HEK293 (cell line): ENCODE data around the gene INF2.

Experiments
- CTCF ChIA-PET: fragments of 350-600 bp; formaldehyde crosslinking; extraction: SDS; loops from one replicate; lab custom pipeline; 2021; ENCODE audit warnings: antibody characterized with exemption; lab: Yijun Ruan, JAX
- POLR2A ChIA-PET: fragments of 300-600 bp; formaldehyde crosslinking; extraction: SDS; loops from one replicate; lab custom pipeline; 2020; ENCODE audit warnings: antibody characterized with exemption, inconsistent platforms; lab: Yijun Ruan, JAX
- H3K27ac ChIP-seq: fragments of 200-500 bp; sonication (Bioruptor generic); 2 replicates; pipeline ENCODE4 v1.5.1; 2014; ENCODE audit warnings: low read depth, low read length, control low read depth, inconsistent platforms; ENCODE audit errors: extremely low read depth
- H3K36me3 ChIP-seq, 2 experiments: fragments of 200-500 bp in 1 of 2; sonication (Bioruptor generic) in 1 of 2; 1 replicate in 1 of 2; 2 replicates in 1 of 2; pipeline ENCODE4 v1.5.1; 2014 to 2017; ENCODE audit warnings: inconsistent platforms in 2 of 2, low read length in 2 of 2; ENCODE audit not compliant: control insufficient read depth in 2 of 2, insufficient read depth in 1 of 2
- H3K4me1 ChIP-seq: fragments of 200-500 bp; sonication (Bioruptor generic); 2 replicates; pipeline ENCODE4 v1.5.1; 2014; ENCODE audit warnings: mild to moderate bottlenecking, low read length, inconsistent platforms; ENCODE audit not compliant: control insufficient read depth, insufficient read depth
- H3K4me3 ChIP-seq: 2 replicates; pipeline ENCODE4 v1.5.1; 2011; ENCODE audit warnings: low read depth, mild to moderate bottlenecking, control low read depth, low read length, moderate library complexity
- H3K9me3 ChIP-seq: fragments of 200-500 bp; sonication (Bioruptor generic); 2 replicates; pipeline ENCODE4 v1.5.1; 2014; ENCODE audit warnings: low read depth, low read length, inconsistent platforms; ENCODE audit not compliant: control insufficient read depth, insufficient read depth
- SP3 ChIP-seq: fragments of 450-650 bp; formaldehyde crosslinking; IDR thresholded peaks from 2 replicates; pipeline ENCODE4 v1.5.1; 2016; ENCODE audit warnings: missing biosample characterization, missing genetic modification characterization
- ZIC2 ChIP-seq: fragments of 450-650 bp; formaldehyde crosslinking; IDR thresholded peaks from 2 replicates; pipeline ENCODE4 v1.5.1; 2016; ENCODE audit warnings: missing biosample characterization, missing genetic modification characterization
- ZNF157 ChIP-seq: fragments of 450-650 bp; formaldehyde crosslinking; IDR thresholded peaks from 2 replicates; pipeline ENCODE4 v1.5.1; 2016; ENCODE audit warnings: missing biosample characterization, missing genetic modification characterization
- ZNF302 ChIP-seq: fragments of 450-650 bp; formaldehyde crosslinking; IDR thresholded peaks from 2 replicates; pipeline ENCODE4 v1.5.1; 2016; ENCODE audit warnings: missing biosample characterization, missing genetic modification characterization, low read depth
- ZNF549 ChIP-seq: fragments of 450-650 bp; IDR thresholded peaks from 2 replicates; pipeline ENCODE4 v1.5.1; 2018; ENCODE audit warnings: missing biosample characterization, missing genetic modification characterization, mild to moderate bottlenecking, inconsistent platforms, moderate library complexity
- ZNF560 ChIP-seq: fragments of 450-650 bp; formaldehyde crosslinking; IDR thresholded peaks from 2 replicates; pipeline ENCODE4 v1.5.1; 2017; ENCODE audit warnings: missing biosample characterization, missing genetic modification characterization, borderline replicate concordance
- ZNF677 ChIP-seq: fragments of 450-650 bp; IDR thresholded peaks from 2 replicates; pipeline ENCODE4 v1.5.0; 2018; ENCODE audit warnings: missing biosample characterization, mild to moderate bottlenecking, missing genetic modification characterization, moderate library complexity
- ZNF768 ChIP-seq: fragments of 450-650 bp; formaldehyde crosslinking; IDR thresholded peaks from 2 replicates; pipeline ENCODE4 v1.5.1; 2018; ENCODE audit warnings: missing biosample characterization, mild to moderate bottlenecking, missing genetic modification characterization
- ZSCAN30 ChIP-seq: fragments of 450-650 bp; IDR thresholded peaks from 2 replicates; pipeline ENCODE4 v1.5.1; 2018; ENCODE audit warnings: missing biosample characterization, mild to moderate bottlenecking, missing genetic modification characterization, moderate library complexity
- TF ChIP-seq, protein P1 (sequence below): fragments of 450-650 bp; formaldehyde crosslinking; IDR thresholded peaks from 2 replicates; pipeline ENCODE4 v1.5.1; 2016; ENCODE audit warnings: missing biosample characterization, missing genetic modification characterization
- TF ChIP-seq, protein P2 (sequence below): fragments of 450-650 bp; formaldehyde crosslinking; optimal IDR thresholded peaks from 2 replicates; pipeline ENCODE3; 2016; ENCODE audit warnings: missing biosample characterization, mild to moderate bottlenecking, missing genetic modification characterization
- TF ChIP-seq, protein P3 (sequence below): fragments of 450-650 bp; formaldehyde crosslinking; IDR thresholded peaks from 2 replicates; pipeline ENCODE4; 2016; ENCODE audit warnings: missing biosample characterization, missing genetic modification characterization
- TF ChIP-seq, protein P4 (sequence below): fragments of 450-650 bp; formaldehyde crosslinking; IDR thresholded peaks from 2 replicates; pipeline ENCODE4 v1.5.1; 2016; ENCODE audit warnings: missing biosample characterization, missing genetic modification characterization
- TF ChIP-seq, protein P5 (sequence below): fragments of 450-650 bp; formaldehyde crosslinking; IDR thresholded peaks from 2 replicates; pipeline ENCODE4 v1.5.1; 2017; ENCODE audit warnings: missing biosample characterization, missing genetic modification characterization
- TF ChIP-seq, protein P6 (sequence below): fragments of 450-650 bp; formaldehyde crosslinking; IDR thresholded peaks from 2 replicates; pipeline ENCODE4 v1.5.1; 2016; ENCODE audit warnings: missing biosample characterization, missing genetic modification characterization, borderline replicate concordance
- TF ChIP-seq, protein P7 (sequence below): fragments of 450-650 bp; formaldehyde crosslinking; IDR thresholded peaks from 2 replicates; pipeline ENCODE4 v1.5.1; 2017; ENCODE audit warnings: missing biosample characterization, missing genetic modification characterization

The INF2 gene

DNA sequence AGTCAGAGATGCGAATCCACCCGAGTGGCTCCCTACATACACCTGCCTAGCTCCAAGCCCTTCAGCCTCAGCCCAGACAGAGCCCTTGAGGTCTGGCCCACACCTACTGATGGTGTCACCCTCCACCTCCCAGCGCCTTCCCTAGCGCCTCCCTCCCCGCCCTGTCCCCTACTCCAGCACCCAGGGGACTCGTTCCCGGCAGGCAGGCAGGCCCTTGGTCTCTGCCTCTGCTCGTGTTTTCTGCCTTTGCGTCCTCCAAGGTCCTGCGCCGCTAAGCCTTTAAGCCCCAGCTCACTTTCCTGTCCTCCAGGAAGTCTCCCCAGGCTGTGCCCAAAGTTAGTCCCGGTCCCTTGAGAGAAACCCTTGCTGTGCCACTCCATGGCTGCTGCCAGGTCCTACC lies 12.7 kb downstream of the INF2 start (continued):
- TF ChIP-seq, protein P1, sequence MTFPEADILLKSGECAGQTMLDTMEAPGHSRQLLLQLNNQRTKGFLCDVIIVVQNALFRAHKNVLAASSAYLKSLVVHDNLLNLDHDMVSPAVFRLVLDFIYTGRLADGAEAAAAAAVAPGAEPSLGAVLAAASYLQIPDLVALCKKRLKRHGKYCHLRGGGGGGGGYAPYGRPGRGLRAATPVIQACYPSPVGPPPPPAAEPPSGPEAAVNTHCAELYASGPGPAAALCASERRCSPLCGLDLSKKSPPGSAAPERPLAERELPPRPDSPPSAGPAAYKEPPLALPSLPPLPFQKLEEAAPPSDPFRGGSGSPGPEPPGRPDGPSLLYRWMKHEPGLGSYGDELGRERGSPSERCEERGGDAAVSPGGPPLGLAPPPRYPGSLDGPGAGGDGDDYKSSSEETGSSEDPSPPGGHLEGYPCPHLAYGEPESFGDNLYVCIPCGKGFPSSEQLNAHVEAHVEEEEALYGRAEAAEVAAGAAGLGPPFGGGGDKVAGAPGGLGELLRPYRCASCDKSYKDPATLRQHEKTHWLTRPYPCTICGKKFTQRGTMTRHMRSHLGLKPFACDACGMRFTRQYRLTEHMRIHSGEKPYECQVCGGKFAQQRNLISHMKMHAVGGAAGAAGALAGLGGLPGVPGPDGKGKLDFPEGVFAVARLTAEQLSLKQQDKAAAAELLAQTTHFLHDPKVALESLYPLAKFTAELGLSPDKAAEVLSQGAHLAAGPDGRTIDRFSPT (tag by site-specific recombination) = no peak

DNA sequence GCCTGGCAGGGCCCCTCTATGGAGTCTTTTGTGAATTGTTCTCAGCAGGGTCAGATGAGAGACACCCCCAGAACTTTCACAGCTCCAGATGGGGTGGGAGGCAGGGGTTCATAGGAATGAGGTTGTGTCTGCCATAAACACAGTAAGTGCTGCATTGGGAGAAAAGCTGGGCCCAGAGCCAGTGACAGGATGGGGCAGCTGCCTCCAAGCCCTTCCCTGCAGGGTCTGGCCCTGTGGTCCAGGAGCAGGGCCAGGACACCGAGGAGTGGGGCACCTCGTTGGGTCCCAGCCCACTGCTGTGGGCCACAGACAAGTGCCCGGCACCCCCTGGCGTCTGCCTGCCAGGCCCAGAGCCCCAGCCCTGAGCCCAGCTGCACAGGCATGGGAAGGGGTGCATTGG lies 13.3 kb downstream of the INF2 start:
- H3K9me3 ChIP-seq = no peaks in the 10 kb centered on the region
- ChIA-PET CTCF (interaction anchor here (0.6 kb wide), 1 partner anchor 125 kb away, joined by 3 read pairs; no protein-coding TSS in a partner anchor), POLR2A (no interaction called here)
- peak; percentile 16; the same call in 1 of the 2 replicates for TF ChIP-seq ZIC2 (tag by site-specific recombination)
- no peak for TF ChIP-seq ZNF302
- H3K27ac ChIP-seq = no peak overlapping the region
- H3K4me1 ChIP-seq = no peaks in the 10 kb centered on the region
- peaks cover 5 to 52% of the 10 kb centered on the region in 2 experiments; a peak in 2 of 3 replicates for H3K36me3 ChIP-seq
- no peak overlapping the region for H3K4me3 ChIP-seq

DNA sequence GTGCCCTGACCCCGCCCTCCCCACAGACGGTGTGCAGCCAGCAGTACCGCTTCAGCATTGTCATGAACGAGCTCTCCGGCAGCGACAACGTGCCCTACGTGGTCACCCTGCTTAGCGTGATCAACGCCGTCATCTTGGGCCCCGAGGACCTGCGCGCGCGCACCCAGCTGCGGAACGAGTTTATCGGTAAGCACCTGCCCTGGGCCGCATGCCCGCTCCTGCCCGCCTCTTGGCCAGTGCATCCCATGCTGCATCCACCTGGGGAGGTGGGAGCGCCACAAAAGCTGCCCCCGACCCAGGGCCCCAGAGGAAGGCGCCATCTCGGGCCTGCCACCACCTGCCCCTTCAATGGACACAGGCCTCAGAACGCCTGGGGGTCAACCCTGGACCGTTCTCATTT lies 13.9 kb downstream of the INF2 start:
- TF ChIP-seq, protein P2, sequence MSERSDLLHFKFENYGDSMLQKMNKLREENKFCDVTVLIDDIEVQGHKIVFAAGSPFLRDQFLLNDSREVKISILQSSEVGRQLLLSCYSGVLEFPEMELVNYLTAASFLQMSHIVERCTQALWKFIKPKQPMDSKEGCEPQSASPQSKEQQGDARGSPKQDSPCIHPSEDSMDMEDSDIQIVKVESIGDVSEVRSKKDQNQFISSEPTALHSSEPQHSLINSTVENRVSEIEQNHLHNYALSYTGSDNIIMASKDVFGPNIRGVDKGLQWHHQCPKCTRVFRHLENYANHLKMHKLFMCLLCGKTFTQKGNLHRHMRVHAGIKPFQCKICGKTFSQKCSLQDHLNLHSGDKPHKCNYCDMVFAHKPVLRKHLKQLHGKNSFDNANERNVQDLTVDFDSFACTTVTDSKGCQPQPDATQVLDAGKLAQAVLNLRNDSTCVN (tag by site-specific recombination) = no peak
- ChIA-PET POLR2A (no interaction called here), CTCF (no interaction called here)

DNA sequence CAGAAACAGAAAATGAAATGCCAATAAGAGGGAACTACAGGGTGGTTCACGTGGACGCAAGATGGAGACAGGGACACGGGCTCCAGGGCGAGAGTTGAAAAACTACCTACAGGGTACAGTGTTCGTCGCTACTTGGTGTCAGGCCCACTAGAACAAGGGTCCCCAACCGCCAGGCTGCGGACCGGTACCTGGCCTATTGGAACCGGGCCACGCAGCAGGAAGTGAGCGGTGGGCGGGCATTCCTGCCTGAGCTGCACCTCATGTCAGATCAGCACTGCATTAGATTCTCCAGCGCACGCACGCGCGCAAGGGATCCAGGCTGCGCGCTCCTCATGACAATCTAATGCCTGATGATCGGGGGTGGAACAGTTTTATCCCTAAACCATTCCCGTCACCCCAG lies 14.8 kb downstream of the INF2 start:
- no peaks in the 10 kb centered on the region for H3K9me3 ChIP-seq
- CTCF ChIA-PET = no interaction called here
- H3K27ac ChIP-seq = no peak overlapping the region
- peaks cover 5 to 57% of the 10 kb centered on the region in 2 experiments; a peak in 2 of 3 replicates for H3K36me3 ChIP-seq
- H3K4me1 ChIP-seq = no peaks in the 10 kb centered on the region
- no peak overlapping the region for H3K4me3 ChIP-seq
- POLR2A ChIA-PET = no interaction called here
- TF ChIP-seq, protein P3, sequence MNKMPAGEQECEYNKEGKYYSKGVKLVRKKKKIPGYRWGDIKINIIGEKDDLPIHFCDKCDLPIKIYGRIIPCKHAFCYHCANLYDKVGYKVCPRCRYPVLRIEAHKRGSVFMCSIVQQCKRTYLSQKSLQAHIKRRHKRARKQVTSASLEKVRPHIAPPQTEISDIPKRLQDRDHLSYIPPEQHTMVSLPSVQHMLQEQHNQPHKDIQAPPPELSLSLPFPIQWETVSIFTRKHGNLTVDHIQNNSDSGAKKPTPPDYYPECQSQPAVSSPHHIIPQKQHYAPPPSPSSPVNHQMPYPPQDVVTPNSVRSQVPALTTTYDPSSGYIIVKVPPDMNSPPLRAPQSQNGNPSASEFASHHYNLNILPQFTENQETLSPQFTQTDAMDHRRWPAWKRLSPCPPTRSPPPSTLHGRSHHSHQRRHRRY (tag by site-specific recombination) = no peak
- TF ChIP-seq SP3 (tag by site-specific recombination) (no peak), ZNF157 (no peak), ZNF768 (no peak), ZNF549 (tag by site-specific recombination) (no peak), ZSCAN30 (tag by site-specific recombination) (no peak), ZNF560 (tag by site-specific recombination) (no peak), ZNF677 (no peak)
- TF ChIP-seq, protein P4, sequence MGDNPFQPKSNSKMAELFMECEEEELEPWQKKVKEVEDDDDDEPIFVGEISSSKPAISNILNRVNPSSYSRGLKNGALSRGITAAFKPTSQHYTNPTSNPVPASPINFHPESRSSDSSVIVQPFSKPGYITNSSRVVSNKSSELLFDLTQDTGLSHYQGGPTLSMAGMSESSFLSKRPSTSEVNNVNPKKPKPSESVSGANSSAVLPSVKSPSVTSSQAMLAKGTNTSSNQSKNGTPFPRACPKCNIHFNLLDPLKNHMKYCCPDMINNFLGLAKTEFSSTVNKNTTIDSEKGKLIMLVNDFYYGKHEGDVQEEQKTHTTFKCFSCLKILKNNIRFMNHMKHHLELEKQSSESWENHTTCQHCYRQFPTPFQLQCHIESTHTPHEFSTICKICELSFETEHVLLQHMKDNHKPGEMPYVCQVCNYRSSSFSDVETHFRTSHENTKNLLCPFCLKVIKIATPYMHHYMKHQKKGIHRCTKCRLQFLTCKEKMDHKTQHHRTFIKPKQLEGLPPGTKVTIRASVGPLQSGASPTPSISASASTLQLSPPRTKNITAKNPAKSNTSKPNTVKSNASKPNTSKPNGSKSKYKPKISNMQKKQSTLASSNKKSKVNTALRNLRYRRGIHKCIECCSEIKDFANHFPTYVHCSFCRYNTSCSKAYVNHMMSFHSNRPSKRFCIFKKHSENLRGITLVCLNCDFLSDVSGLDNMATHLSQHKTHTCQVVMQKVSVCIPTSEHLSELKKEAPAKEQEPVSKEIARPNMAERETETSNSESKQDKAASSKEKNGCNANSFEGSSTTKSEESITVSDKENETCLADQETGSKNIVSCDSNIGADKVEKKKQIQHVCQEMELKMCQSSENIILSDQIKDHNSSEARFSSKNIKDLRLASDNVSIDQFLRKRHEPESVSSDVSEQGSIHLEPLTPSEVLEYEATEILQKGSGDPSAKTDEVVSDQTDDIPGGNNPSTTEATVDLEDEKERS (tag by site-specific recombination) = no peak
- TF ChIP-seq, protein P5, sequence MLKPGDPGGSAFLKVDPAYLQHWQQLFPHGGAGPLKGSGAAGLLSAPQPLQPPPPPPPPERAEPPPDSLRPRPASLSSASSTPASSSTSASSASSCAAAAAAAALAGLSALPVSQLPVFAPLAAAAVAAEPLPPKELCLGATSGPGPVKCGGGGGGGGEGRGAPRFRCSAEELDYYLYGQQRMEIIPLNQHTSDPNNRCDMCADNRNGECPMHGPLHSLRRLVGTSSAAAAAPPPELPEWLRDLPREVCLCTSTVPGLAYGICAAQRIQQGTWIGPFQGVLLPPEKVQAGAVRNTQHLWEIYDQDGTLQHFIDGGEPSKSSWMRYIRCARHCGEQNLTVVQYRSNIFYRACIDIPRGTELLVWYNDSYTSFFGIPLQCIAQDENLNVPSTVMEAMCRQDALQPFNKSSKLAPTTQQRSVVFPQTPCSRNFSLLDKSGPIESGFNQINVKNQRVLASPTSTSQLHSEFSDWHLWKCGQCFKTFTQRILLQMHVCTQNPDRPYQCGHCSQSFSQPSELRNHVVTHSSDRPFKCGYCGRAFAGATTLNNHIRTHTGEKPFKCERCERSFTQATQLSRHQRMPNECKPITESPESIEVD = no peak
- TF ChIP-seq, protein P6, sequence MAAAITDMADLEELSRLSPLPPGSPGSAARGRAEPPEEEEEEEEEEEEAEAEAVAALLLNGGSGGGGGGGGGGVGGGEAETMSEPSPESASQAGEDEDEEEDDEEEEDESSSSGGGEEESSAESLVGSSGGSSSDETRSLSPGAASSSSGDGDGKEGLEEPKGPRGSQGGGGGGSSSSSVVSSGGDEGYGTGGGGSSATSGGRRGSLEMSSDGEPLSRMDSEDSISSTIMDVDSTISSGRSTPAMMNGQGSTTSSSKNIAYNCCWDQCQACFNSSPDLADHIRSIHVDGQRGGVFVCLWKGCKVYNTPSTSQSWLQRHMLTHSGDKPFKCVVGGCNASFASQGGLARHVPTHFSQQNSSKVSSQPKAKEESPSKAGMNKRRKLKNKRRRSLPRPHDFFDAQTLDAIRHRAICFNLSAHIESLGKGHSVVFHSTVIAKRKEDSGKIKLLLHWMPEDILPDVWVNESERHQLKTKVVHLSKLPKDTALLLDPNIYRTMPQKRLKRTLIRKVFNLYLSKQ (tag by site-specific recombination) = no peak
- TF ChIP-seq, protein P7, sequence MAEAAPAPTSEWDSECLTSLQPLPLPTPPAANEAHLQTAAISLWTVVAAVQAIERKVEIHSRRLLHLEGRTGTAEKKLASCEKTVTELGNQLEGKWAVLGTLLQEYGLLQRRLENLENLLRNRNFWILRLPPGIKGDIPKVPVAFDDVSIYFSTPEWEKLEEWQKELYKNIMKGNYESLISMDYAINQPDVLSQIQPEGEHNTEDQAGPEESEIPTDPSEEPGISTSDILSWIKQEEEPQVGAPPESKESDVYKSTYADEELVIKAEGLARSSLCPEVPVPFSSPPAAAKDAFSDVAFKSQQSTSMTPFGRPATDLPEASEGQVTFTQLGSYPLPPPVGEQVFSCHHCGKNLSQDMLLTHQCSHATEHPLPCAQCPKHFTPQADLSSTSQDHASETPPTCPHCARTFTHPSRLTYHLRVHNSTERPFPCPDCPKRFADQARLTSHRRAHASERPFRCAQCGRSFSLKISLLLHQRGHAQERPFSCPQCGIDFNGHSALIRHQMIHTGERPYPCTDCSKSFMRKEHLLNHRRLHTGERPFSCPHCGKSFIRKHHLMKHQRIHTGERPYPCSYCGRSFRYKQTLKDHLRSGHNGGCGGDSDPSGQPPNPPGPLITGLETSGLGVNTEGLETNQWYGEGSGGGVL (tag by site-specific recombination) = no peak

More for the DNA sequence above, 13.9 kb downstream of the INF2 start:
- H3K27ac ChIP-seq = no peak overlapping the region
- no peaks in the 10 kb centered on the region for H3K4me1 ChIP-seq
- H3K36me3 ChIP-seq = peaks cover 5 to 52% of the 10 kb centered on the region in 2 experiments; a peak in 2 of 3 replicates
- no peaks in the 10 kb centered on the region for H3K9me3 ChIP-seq
- H3K4me3 ChIP-seq = no peak overlapping the region
